Kidney (tissue), 14 donors: ENCODE data around the gene MVP. TPM values are rescaled to one million over a fixed set of nuclear protein-coding genes. Genes with fewer than 3 reads are reported as not detected.

Experiments
- DNase-seq, 5 donors: peaks; one replicate each; pipeline ENCODE4 v3.0.0-alpha.2; 2013 to 2020
- FAIRE-seq: peaks from 2 replicates; lab custom pipeline; 2012; peaks lifted over from hg19 to GRCh38; lab: Jason Lieb, UNC
- H3K27ac ChIP-seq, 2 donors: one replicate each; pipeline ENCODE4 v1.7.0; 2013; ENCODE audit warnings: low read depth in 2 of 2, low read length in 2 of 2, inconsistent platforms in 1 of 2
- H3K27me3 ChIP-seq: one replicate; pipeline ENCODE4 v1.7.1; 2013; ENCODE audit warnings: low read length, inconsistent platforms; ENCODE audit not compliant: control insufficient read depth, insufficient read depth
- H3K36me3 ChIP-seq, 3 donors: one replicate each; pipeline versions ENCODE4 v1.7.0 to v1.7.1; 2013; ENCODE audit warnings: low read length in 3 of 3, control low read depth in 1 of 3, inconsistent platforms in 1 of 3; ENCODE audit not compliant: insufficient read depth in 3 of 3, control insufficient read depth in 2 of 3
- H3K4me1 ChIP-seq, 3 donors: one replicate each; pipeline versions ENCODE4 v1.7.0 to v1.7.1; 2013; ENCODE audit warnings: low read length in 3 of 3, inconsistent platforms in 1 of 3, low read depth in 1 of 3; ENCODE audit not compliant: control insufficient read depth in 2 of 3, insufficient read depth in 2 of 3
- H3K4me3 ChIP-seq, 3 donors: one replicate each; pipeline versions ENCODE4 v1.7.0 to v1.8.1; 2013; ENCODE audit warnings: low read length in 3 of 3, control low read depth in 1 of 3, inconsistent platforms in 1 of 3
- H3K9ac ChIP-seq, 3 donors: one replicate each; pipeline versions ENCODE4 v1.7.0 to v1.7.1; 2013; ENCODE audit warnings: low read length in 3 of 3, control low read depth in 1 of 3, inconsistent platforms in 1 of 3
- H3K9me3 ChIP-seq, 3 donors: one replicate each; pipeline versions ENCODE4 v1.7.0 to v1.7.1; 2013; ENCODE audit warnings: low read length in 3 of 3, control low read depth in 1 of 3, inconsistent platforms in 1 of 3; ENCODE audit not compliant: control insufficient read depth in 2 of 3, insufficient read depth in 1 of 3
- CTCF ChIP-seq: IDR thresholded peaks from 3 replicates; pipeline ENCODE4 v1.5.1; 2012; ENCODE audit warnings: mild to moderate bottlenecking, moderate library complexity, borderline replicate concordance; ENCODE audit not compliant: insufficient read depth; ENCODE audit errors: extremely low read depth
- intact Hi-C: fragments of 100-400 bp; cut with DNase I; formaldehyde crosslinking; loops from one replicate; pipeline ENCODE4 v1.11.1; 2022
- polyA plus RNA-seq: library from polyadenylated mRNA; stranded (reverse); fragments of 350-450 nt; fragmentation: Illumina TruSeq; extraction: RNeasy Lipid Tissue Mini Kit (QIAGEN cat#74804); gene quantifications from one replicate; pipeline ENCODE4 v1.2.3, GENCODE V29; 2014; ENCODE audit warnings: low read depth, low replicate concordance; ENCODE audit not compliant: insufficient read depth
- total RNA-seq: library from RNA; stranded (reverse); fragmentation: NEBNext Ultra II Directional; extraction: Animal tissue kit (Norgen Biotek cat#: 25700); gene quantifications from one replicate; pipeline ENCODE4 v1.2.1, GENCODE V29; 2021
- donor health status: control.
- donor health status: control.
- donor health status: control.
- donor health status: control.
- donor health status: control.
- donor health status: DM: yes; HTN: yes; CAD: no.
- donor health status: Normal renal cell carcinoma (clear cell type).

Gene MVP
- total and polyA plus RNA-seq, 2 donors from 2014 or later: 123 to 271 TPM

- intact Hi-C loops: no loop called here
- Histone ChIP-seq H3K9ac (no peak overlapping the region), H3K36me3 (no peaks in the 10 kb centered on the region), H3K27ac (no peak overlapping the region), H3K4me1 (no peaks in the 10 kb centered on the region), H3K4me3 (no peak overlapping the region), H3K9me3 (no peaks in the 10 kb centered on the region), H3K27me3 (peaks cover 8% of the 10 kb centered on the region)
- TF ChIP-seq CTCF: no peak
- no peak for FAIRE-seq
- peak in 4 of 5 donors; percentile 39 to 72 (median 48) for DNase-seq
Measured at GRCh38 chr16:29877266-29877961, 57.2 kb downstream of the MVP start.

- Histone ChIP-seq H3K36me3 (no peaks in the 10 kb centered on the region), H3K4me1 (no peaks in the 10 kb centered on the region), H3K4me3 (no peak overlapping the region), H3K9ac (no peak overlapping the region), H3K27ac (no peak overlapping the region), H3K9me3 (no peaks in the 10 kb centered on the region), H3K27me3 (peaks cover 8% of the 10 kb centered on the region)
- no peak for TF ChIP-seq CTCF
- DNase-seq (no peak), FAIRE-seq (no peak)
- intact Hi-C loops: no loop called here
Measured at GRCh38 chr16:29878172-29878571, 57.9 kb downstream of the MVP start.

- H3K4me1 ChIP-seq: no peaks in the 10 kb centered on the region
- H3K36me3 ChIP-seq: no peaks in the 10 kb centered on the region
- H3K4me3 ChIP-seq: no peak overlapping the region
- intact Hi-C loops: no loop called here
- no peak for FAIRE-seq
- no peaks in the 10 kb centered on the region for H3K9me3 ChIP-seq
- peaks cover 8% of the 10 kb centered on the region for H3K27me3 ChIP-seq
- no peak overlapping the region for H3K9ac ChIP-seq
- no peak for TF ChIP-seq CTCF
- DNase-seq: no peak
- no peak overlapping the region for H3K27ac ChIP-seq
Measured at GRCh38 chr16:29881050-29881449, 60.8 kb downstream of the MVP start.
